ENCODE results near the gene RAB6A.
"Not testable (repeated sequence)": the region's sequence is repeated elsewhere in the genome, so short reads cannot be mapped to it uniquely, and the experiment has no call there.

RAB6A gene

GRCh38 chr11:73716153-73717056 is 44.5 kb downstream of the RAB6A start:
- no peak overlapping the region for H3K4me3 ChIP-seq (ENCODE audit: low read length)
- no peak for TF ChIP-seq CTCF (conservative IDR thresholded peaks at IDR 0.05; ENCODE audit: low read length)
- DNase-seq (ENCODE audit: low read depth): no peak

GRCh38 chr11:73715541-73715940 is 45.3 kb downstream of the RAB6A start:
- H3K4me3 ChIP-seq (ENCODE audit: low read length): no peak overlapping the region
- no peak for TF ChIP-seq CTCF (conservative IDR thresholded peaks at IDR 0.05; ENCODE audit: low read length)
- no peak for DNase-seq (ENCODE audit: low read depth)

- no peak for TF ChIP-seq CTCF (conservative IDR thresholded peaks at IDR 0.05; ENCODE audit: low read length)
- no peak overlapping the region for H3K4me3 ChIP-seq (ENCODE audit: low read length)
- no peak for DNase-seq (ENCODE audit: low read depth)
These were observed 49.9 kb downstream of the RAB6A start for GRCh38 chr11:73710964-73711363.

- DNase-seq (ENCODE audit: low read depth): no peak
- H3K4me3 ChIP-seq (ENCODE audit: low read length): no peak overlapping the region
- no peak for TF ChIP-seq CTCF (conservative IDR thresholded peaks at IDR 0.05; ENCODE audit: low read length)
These were observed 55.8 kb downstream of the RAB6A start for GRCh38 chr11:73705053-73705452.

GRCh38 chr11:73693899-73694525 is 66.9 kb downstream of the RAB6A start:
- no peak for TF ChIP-seq CTCF (conservative IDR thresholded peaks at IDR 0.05; ENCODE audit: low read length)
- no peak for DNase-seq (ENCODE audit: low read depth)
- H3K4me3 ChIP-seq (ENCODE audit: low read length): no peak overlapping the region

- TF ChIP-seq CTCF (conservative IDR thresholded peaks at IDR 0.05; ENCODE audit: low read length): no peak
- no peak overlapping the region for H3K4me3 ChIP-seq (ENCODE audit: low read length)
- no peak for DNase-seq (ENCODE audit: low read depth)
These were observed 80.2 kb downstream of the RAB6A start for GRCh38 chr11:73680687-73681086.

- not testable (repeated sequence) for DNase-seq (ENCODE audit: low read depth); H3K4me3 ChIP-seq (ENCODE audit: low read length)
These were observed 84.3 kb downstream of the RAB6A start for GRCh38 chr11:73676552-73676951.
